HTR-8/SVneo (cell line): Measurements from ENCODE around the gene NBEA.

Experiments
- DNase-seq: peaks from one replicate; pipeline ENCODE4 v3.0.0; 2011; ENCODE audit warnings: low spot score, mixed read lengths; ENCODE audit not compliant: insufficient read length
- FAIRE-seq: peaks from 2 replicates; lab custom pipeline; 2011; peaks lifted over from hg19 to GRCh38; lab: Jason Lieb, UNC

Gene NBEA

GRCh38 chr13:35469806-35470525, 527.9 kb downstream of the NBEA start:
- DNase-seq (no peak), FAIRE-seq (no peak)

DNA sequence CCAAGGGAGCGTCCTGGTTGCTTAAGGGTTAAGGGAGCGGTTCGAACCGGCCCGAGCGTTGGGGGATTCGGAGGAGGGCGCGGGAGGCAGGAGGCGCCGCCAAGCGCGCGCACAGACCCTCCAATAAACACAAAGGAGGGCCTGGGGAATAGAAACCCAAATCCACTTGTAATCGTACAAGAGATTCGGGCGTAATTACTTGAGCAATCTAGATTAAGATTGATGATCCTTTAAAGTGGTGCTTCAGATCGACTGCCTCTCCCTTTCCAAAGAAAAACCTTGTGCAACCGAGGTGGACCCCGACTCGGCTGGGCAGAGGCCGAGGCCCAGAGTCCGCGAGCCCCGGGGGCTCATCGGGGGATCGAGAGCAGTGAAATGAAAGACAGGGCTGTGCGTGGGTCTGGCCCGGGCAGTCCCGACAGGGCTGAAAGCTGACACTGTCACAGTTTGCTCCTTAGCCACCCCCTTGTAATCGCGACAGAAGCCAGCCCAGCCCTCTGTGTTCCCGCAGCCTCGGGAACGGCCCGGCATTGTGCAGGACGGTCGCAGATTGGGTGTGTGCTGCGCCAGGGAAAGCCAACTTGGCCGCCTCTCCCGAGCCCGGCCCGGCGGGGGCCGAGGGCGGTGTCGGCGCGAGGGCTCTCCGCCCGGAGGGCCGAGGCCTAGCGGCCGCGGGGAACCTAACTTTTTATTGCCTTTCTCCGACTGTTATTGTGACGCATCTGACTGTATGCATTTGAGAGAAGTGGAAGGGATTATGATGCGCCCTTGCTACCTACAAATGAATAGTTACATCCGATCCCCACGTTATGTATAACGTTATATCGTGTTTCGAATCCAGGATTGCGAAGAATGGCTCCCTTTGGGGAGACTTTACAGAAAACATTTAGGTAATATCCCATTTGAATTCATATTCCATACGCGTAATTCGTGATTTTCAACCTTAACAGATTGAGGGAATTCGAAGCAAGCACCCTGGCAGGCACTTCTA, 528.9 kb downstream of the NBEA start:
- FAIRE-seq = no peak
- DNase-seq = no peak

DNA sequence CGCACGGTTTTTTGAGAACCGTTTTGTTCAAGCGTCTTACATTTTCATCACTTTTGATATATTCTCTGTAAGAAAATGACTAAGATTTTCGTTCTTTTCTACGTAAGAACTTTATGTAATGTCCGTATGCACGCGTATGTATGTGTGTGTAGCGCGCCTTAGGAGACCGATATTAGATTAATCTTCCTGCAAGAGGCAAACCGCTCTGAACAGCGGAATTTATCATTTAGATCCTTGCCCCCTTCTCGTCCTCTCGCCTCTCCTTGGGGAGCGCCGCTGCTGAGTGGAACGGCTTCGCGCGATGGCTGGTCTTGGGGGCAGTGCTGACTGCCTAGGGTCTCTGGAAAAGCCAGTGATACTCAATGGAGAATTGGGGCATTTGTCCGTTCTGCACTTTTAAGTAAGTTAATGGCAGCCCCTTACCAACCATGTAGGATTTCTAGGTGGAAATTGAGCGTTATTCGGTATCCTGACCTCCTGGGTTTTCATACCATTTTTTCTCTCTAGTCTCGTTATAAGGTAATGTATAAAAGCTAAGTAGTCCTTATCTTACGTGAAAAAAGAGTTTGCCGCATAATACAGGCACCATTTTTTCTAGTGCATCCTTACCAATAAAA, 529.7 kb downstream of the NBEA start:
- no peak for FAIRE-seq
- DNase-seq = no peak

GRCh38 chr13:35472323-35472881, 530.3 kb downstream of the NBEA start:
- no peak for DNase-seq
- no peak for FAIRE-seq

GRCh38 chr13:35473206-35473775, 531.2 kb downstream of the NBEA start:
- DNase-seq (no peak), FAIRE-seq (no peak)

DNA sequence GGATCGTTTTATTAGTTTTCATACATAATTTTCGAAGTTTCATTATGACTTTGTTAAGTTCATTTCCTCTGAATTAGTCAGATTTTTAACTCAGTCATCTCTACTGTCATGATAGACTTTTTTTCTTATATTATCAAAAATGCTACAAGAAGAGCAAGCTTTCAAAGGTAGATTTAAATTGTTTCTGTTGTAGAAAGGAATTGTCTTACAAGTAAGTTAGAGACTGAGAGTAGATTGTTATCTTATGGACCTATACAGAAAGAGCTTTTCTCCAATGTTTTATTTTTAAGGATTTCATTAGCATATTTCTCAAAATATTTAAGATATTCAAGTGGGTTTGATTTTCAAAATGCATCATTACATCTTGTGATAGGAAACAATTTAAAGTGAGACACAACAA, 531.7 kb downstream of the NBEA start:
- FAIRE-seq (no peak), DNase-seq (no peak)

GRCh38 chr13:35474496-35475211, 532.6 kb downstream of the NBEA start:
- DNase-seq = no peak
- no peak for FAIRE-seq

DNA sequence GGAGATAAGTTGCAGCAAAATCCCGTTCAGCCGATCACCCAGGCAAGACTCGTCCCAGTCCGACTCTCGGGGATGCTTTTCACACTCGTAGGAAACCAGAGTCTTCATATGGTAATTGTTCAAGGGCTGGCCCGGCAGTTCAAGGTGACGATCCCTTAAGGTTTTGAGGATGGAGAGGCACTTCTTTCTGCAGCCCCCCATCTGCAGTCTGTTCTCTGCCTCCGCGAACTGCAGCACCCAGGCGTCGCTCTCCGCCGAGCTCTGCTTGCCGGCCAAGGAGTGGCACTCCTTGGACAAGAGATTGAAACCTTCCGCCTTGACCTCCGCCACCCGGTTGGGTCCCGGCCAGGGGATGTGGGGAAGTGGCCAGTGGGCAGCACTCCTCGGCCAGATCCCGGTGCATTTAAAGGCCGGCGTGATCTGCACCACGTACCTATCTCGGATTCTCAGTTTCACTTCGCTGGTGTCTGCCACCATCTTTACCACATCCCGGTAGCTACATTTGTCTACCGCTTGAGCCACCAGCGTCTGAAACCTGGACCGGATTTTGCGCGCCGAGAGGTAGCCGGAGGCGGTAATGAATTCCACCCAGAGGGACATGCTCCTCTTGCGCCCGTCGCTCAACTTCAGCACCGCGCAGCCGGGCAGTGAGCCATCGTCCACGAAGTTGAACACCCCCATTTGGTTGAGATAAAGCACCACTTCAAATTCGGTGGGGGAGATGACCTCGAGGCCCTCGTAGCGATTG, 533.3 kb downstream of the NBEA start:
- FAIRE-seq = no peak
- no peak for DNase-seq

DNA sequence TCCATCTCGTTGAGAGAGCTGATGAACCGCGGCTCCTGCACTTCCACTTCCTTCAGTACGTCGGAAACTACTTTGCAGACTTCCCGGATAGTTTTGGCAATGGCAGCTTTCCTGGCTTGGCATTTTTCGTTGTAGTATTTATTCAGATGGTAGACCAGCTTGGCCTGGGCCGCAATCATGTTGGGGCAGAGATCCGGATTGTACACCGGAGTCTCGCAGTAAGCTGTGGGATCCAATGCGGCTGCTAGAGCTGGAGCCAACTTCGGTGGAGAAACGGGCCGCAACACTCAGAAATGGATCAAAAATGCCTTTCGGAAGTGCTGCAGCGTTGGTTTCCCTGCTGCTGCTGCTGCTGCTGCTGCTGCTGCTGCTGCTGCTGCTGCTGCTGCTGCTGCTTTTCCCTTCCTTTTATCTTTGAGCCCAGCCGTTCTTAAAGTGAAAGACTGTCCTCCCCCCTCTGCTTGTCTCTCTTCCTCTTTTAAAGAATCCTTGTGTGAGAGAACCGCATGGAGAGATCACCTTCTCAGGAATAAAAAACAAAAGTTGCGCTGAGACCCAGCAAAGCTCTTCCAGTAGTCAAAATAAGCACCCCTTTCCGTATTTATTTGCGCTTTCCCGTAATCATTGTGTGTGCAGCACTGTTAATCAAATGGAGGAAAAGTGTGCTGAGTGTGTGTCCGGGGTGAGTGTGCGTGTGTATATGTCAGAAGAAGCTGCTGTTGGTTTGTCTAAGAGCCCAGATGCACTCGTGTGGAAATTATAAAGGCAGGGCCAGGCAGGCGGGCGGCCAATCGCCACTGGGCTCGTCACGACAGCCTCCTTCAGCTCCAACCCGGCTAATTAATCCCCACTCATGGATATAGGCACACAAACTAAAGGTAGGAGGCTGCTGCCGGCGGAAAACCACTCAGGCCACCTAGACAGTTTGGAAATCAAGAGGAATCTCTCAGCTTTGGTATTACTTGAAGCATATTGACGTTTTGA, 534.2 kb downstream of the NBEA start, which contains the start of gene MAB21L1:
MAB21L1 (minus strand) TSS at position 730 of the 984 bp plus-strand sequence; CDS start at position 179, 551 bp downstream.
- FAIRE-seq (no peak), DNase-seq (no peak)

DNA sequence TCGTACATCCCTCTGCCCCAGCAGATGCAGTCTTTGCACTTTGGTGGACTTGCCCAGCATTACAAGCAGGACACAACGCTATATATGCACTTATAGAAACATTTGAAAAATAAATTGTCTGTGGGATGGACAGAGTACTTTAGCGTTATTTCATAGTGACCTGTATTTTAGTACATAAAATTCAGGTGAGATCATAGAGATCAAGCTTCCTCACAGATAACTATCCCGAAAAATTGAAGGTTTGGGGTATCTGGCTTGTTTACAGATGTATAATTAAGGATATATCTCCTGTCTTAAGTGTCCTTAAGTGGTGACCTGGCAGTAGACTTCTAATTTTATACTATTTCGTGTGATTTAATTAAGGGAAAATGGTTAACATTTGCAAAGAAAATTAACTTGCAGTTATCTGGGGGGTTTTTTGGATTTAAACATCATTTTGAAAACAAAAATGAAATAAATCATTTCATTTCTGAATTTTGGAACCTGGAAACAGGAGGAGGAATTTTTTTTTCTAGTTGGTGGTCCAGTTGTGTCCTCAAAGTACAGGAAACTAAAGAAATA, 535.4 kb downstream of the NBEA start:
- no peak for DNase-seq
- FAIRE-seq = no peak

GRCh38 chr13:35478271-35479037, 536.4 kb downstream of the NBEA start:
- DNase-seq (no peak), FAIRE-seq (no peak)

- DNase-seq = no peak
- no peak for FAIRE-seq
Measured at GRCh38 chr13:35479038-35479492, 537.0 kb downstream of the NBEA start.

DNA sequence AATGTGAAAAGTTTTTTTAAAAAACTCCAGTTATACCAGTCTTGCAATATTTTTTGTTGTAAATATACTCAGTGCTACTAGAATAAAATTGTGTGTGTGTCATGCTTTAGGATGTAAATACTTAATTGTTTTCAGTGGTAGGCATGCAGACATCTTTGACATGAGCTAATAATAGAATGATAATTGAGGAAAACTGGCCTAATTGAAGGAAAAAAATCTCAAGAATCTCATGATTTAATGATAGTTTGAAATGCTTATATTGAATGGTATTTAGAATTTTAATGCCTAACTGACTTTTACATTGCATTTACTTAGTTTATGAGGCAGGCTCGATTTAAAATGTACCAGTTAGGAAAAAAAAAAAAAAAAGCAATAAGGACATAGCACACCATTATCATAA, 537.6 kb downstream of the NBEA start:
- DNase-seq = no peak
- no peak for FAIRE-seq

GRCh38 chr13:35480346-35480745, 538.3 kb downstream of the NBEA start:
- FAIRE-seq = no peak
- DNase-seq = no peak

DNA sequence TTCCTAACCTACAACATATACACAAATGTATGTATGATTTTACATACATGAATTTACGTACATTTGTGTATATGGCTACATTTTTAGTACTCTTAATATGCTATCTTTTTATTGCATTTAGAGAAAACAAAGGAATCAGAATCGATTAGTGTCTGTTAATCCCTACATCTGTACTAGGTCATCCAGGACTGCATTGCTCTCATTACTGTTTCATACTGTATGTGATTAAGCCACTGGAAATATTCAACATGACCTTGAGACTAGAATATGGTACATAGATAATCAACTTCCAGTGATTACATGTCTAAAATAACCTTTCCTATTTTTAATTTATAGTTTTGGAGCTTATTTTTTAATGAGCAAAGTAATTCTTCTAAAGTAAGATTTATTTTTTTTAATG, 539.7 kb downstream of the NBEA start:
- FAIRE-seq = no peak
- no peak for DNase-seq

GRCh38 chr13:35482527-35482926, 540.5 kb downstream of the NBEA start:
- FAIRE-seq = no peak

More at GRCh38 chr13:35482527-35482926, 540.5 kb downstream of the NBEA start:
- DNase-seq = no peak
